Smooth muscle cell (in vitro differentiated cells): ENCODE measurements around the gene MARVELD1. TPM values are rescaled to one million over a fixed set of nuclear protein-coding genes. Genes with fewer than 3 reads are reported as not detected.

Experiments
- DNase-seq: peaks from one replicate; lab custom pipeline; 2025; ENCODE audit not compliant: unreplicated experiment; lab: John Stamatoyannopoulos, UW
- H2AFZ ChIP-seq: fragments of 200-600 bp; sonication (generic); 2 replicates; pipeline ENCODE4 v1.6.0; 2016; ENCODE audit warnings: antibody characterized with exemption, low read depth, mild to moderate bottlenecking
- H3F3A ChIP-seq: fragments of 200-600 bp; sonication (generic); 2 replicates; pipeline ENCODE4 v1.6.0; 2017; ENCODE audit warnings: antibody characterized with exemption, low read depth
- H3K27ac ChIP-seq: fragments of 200-600 bp; sonication (generic); 2 replicates; pipeline ENCODE4 v1.5.1; 2016; ENCODE audit warnings: low read depth, mild to moderate bottlenecking
- H3K27me3 ChIP-seq: fragments of 200-600 bp; sonication (generic); 2 replicates; pipeline ENCODE4 v1.6.1; 2016; ENCODE audit warnings: low read depth, mild to moderate bottlenecking
- H3K36me3 ChIP-seq: fragments of 200-600 bp; sonication (generic); 2 replicates; pipeline ENCODE4 v1.5.1; 2016; ENCODE audit warnings: low read depth
- H3K4me1 ChIP-seq: fragments of 200-600 bp; sonication (generic); 2 replicates; pipeline ENCODE4 v1.5.1; 2016; ENCODE audit warnings: low read depth
- H3K4me2 ChIP-seq: fragments of 200-600 bp; sonication (generic); 2 replicates; pipeline ENCODE4 v1.6.0; 2016; ENCODE audit warnings: mild to moderate bottlenecking
- H3K4me3 ChIP-seq: fragments of 200-600 bp; sonication (generic); 2 replicates; pipeline ENCODE4 v1.5.1; 2016; ENCODE audit warnings: mild to moderate bottlenecking
- H3K79me2 ChIP-seq: fragments of 200-600 bp; sonication (generic); 2 replicates; pipeline ENCODE4 v1.6.0; 2016; ENCODE audit warnings: low read depth, mild to moderate bottlenecking
- H3K9ac ChIP-seq: fragments of 200-600 bp; sonication (generic); 2 replicates; pipeline ENCODE4 v1.6.0; 2016; ENCODE audit warnings: low read depth
- H3K9me3 ChIP-seq: fragments of 200-600 bp; sonication (generic); replicated peaks from 2 replicates; pipeline ENCODE4 v1.5.1; 2016; ENCODE audit warnings: low read depth
- H4K20me1 ChIP-seq: fragments of 200-600 bp; sonication (generic); 2 replicates; pipeline ENCODE4 v1.6.0; 2016; ENCODE audit warnings: low read depth
- WGBS: methylation state at CpG from one replicate; pipeline ENCODE4 v1.1.7; 2016; ENCODE audit warnings: low lambda C conversion rate; 5-methylcytosine and 5-hydroxymethylcytosine counted together
- polyA plus RNA-seq: library from polyadenylated mRNA; unstranded; fragments of >200 nt; fragmentation: Nextera tagmentation; extraction: Ambion mirVana; gene quantifications from 2 replicates; pipeline ENCODE4 v1.2.1, GENCODE V29; 2016
- total RNA-seq: library from RNA; depleted of rRNA; stranded (reverse); fragments of >200 nt; gene quantifications from 2 replicates; pipeline ENCODE4 v1.2.3, GENCODE V29; 2014
- TF ChIP-seq, protein P1 (sequence below): fragments of 200-600 bp; sonication (generic); IDR thresholded peaks from 2 replicates; pipeline ENCODE4 v1.5.1; 2017; ENCODE audit warnings: borderline replicate concordance, mild to moderate bottlenecking, antibody characterized with exemption; ENCODE audit not compliant: insufficient read depth, poor library complexity, severe bottlenecking

MARVELD1 gene
- total and polyA plus RNA-seq, 2 experiments from 2014 or later = 46.3 to 132 TPM

DNA sequence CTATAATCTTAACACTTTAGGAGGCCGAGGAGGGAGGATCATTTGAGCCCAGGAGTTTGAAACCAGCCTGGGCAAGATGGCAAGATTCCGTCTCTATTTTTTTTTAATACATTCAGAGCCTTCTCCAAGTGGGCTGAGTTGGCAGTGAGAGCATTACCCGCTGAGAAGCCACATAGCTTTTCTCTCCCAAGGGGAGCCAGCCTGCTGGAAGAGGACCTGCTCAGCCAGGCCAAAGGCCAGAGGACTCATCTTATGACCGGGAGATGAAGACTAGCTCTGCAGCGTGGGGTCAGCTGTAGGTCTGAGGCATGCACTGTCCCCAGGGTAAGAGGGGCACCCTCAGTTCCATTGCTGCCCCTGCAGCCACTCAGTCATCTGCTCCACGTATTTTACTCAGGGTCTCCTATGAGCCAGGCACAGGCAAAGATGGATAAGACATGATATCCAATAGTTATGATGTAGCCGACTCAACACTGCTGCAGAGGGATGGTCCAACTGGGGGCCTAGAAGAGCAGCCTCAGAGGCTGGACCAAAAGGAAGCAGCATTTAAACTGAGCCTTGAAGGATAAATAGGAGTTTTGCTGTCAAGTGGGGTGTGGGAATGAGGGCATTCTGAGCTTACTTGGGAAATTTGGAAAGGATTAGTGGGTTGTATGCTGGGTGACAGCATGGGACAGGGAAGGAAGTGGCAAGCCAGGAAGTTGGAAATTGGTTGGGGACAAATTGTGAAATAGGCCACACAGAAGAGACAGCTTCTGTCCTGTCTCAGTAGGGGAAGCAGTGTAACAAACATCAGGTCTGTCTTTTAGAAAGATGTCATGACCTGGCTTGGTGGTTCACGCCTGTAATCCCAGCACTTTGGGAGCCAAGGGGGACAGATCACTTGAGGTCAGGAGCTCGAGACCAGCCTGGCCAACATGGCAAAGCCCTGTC is 1.6 kb upstream of the MARVELD1 start:
- Histone ChIP-seq H3K4me1 (peaks cover 25% of the 10 kb centered on the region), H3K9ac (no peak overlapping the region), H4K20me1 (peaks cover 14% of the 10 kb centered on the region), H3K27me3 (no peaks in the 10 kb centered on the region), H3K4me2 (no peak overlapping the region), H2AFZ (no peak overlapping the region), H3K9me3 (no peaks in the 10 kb centered on the region), H3K27ac (no peak overlapping the region), H3F3A (no peaks in the 10 kb centered on the region), H3K79me2 (peaks cover 16% of the 10 kb centered on the region), H3K36me3 (no peaks in the 10 kb centered on the region), H3K4me3 (no peak overlapping the region)
- no peak for DNase-seq
- TF ChIP-seq, protein P1, sequence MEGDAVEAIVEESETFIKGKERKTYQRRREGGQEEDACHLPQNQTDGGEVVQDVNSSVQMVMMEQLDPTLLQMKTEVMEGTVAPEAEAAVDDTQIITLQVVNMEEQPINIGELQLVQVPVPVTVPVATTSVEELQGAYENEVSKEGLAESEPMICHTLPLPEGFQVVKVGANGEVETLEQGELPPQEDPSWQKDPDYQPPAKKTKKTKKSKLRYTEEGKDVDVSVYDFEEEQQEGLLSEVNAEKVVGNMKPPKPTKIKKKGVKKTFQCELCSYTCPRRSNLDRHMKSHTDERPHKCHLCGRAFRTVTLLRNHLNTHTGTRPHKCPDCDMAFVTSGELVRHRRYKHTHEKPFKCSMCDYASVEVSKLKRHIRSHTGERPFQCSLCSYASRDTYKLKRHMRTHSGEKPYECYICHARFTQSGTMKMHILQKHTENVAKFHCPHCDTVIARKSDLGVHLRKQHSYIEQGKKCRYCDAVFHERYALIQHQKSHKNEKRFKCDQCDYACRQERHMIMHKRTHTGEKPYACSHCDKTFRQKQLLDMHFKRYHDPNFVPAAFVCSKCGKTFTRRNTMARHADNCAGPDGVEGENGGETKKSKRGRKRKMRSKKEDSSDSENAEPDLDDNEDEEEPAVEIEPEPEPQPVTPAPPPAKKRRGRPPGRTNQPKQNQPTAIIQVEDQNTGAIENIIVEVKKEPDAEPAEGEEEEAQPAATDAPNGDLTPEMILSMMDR = no peak
- WGBS = 93% methylated on average over 9 of the region's 9 CpGs

DNA sequence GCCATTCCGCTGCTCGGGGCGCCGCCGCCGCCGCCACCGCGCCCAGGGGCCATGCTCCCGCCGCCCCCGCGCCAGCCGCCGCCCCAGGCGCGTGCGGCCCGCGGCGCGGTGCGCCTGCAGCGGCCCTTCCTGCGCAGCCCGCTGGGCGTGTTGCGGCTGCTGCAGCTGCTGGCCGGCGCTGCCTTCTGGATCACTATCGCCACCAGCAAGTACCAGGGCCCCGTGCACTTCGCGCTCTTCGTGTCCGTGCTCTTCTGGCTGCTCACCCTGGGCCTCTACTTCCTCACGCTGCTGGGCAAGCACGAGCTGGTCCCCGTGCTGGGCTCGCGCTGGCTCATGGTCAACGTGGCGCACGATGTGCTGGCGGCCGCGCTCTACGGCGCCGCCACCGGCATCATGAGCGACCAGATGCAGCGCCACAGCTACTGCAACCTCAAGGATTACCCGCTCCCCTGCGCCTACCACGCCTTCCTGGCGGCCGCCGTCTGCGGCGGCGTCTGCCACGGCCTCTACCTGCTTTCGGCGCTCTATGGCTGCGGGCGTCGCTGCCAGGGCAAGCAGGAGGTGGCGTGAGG is 383 bp downstream of the MARVELD1 start:
- WGBS = 3% methylated on average over 43 of the region's 69 CpGs
- Histone ChIP-seq H3F3A (no peaks in the 10 kb centered on the region), H3K9ac (peak overlapping the region; percentile 94), H3K36me3 (no peaks in the 10 kb centered on the region), H4K20me1 (peaks cover 28% of the 10 kb centered on the region), H2AFZ (peak overlapping the region; percentile 2), H3K4me1 (peaks cover 32% of the 10 kb centered on the region), H3K4me3 (peak overlapping the region; percentile 79), H3K79me2 (peaks cover 16% of the 10 kb centered on the region), H3K27me3 (no peaks in the 10 kb centered on the region), H3K9me3 (no peaks in the 10 kb centered on the region), H3K27ac (peak overlapping the region; percentile 98), H3K4me2 (peak overlapping the region; percentile 87)
- DNase-seq = peak; percentile 67
- TF ChIP-seq, protein P1 = no peak

GRCh38 chr10:97714401-97715258 is 1.1 kb downstream of the MARVELD1 start:
- H3K79me2 ChIP-seq = peaks cover 16% of the 10 kb centered on the region
- H3K36me3 ChIP-seq = no peaks in the 10 kb centered on the region
- H3K27me3 ChIP-seq = no peaks in the 10 kb centered on the region
- H4K20me1 ChIP-seq = peaks cover 28% of the 10 kb centered on the region
- H3K4me3 ChIP-seq = peak overlapping the region; percentile 79
- TF ChIP-seq, protein P1 = no peak
- DNase-seq = peak; percentile 76
- H3K27ac ChIP-seq = peak overlapping the region; percentile 98
- H3K9me3 ChIP-seq = no peaks in the 10 kb centered on the region
- H3F3A ChIP-seq = no peaks in the 10 kb centered on the region
- WGBS = 2% methylated on average over 49 of the region's 74 CpGs
- peak overlapping the region; percentile 2 for H2AFZ ChIP-seq
- peaks cover 38% of the 10 kb centered on the region for H3K4me1 ChIP-seq
- peak overlapping the region; percentile 87 for H3K4me2 ChIP-seq
- peak overlapping the region; percentile 94 for H3K9ac ChIP-seq
